GM18868 (cell line): ENCODE results near the gene PSMD14.
"Not testable (repeated sequence)": the region's sequence is repeated elsewhere in the genome, so short reads cannot be mapped to it uniquely, and the experiment has no call there.

Experiments used
- ATAC-seq: cut with Tn5 transposase; IDR thresholded peaks from one replicate; pipeline ENCODE4 v1.9.1; 2021; ENCODE audit warnings: mild to moderate bottlenecking, moderate library complexity; ENCODE audit not compliant: unreplicated experiment

PSMD14 gene

DNA sequence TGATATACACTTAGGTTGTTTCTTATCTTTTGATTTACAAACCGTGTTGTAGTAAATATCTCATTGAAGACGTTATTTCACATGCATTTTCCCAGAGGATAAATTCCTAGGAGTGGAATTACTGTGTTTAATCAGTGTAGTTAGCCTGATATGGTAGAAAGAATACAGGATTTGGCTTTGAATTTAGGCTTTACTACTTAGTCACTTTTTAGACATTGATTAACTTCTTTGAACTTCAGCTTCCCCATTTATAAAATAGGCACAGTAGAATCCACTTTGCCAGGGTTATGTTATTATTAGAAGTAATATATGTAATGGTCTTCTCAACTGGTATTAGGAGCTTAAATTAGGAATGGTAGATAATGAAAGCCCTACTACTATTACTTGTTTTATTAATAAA, 27.4 kb downstream of the PSMD14 start:
- ATAC-seq, result no peak

DNA sequence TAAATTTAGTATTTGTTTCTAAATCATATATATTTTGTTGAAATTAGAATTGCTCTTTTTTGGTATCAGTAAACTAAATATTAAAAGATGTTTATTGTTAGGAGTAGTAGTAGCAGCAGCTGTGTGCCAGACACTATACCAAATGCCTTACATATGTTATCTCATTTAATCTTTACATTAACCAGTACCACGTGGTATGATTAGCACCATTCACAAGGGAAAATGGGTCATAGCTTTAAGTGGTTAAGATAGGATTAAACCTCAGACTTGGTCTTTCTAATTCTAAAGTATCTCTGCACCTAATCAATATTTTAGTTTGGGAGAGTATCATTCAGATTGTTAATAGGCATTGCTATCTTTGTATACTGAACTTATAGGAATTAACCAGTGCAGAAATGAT, 29.0 kb downstream of the PSMD14 start:
- no peak for ATAC-seq

DNA sequence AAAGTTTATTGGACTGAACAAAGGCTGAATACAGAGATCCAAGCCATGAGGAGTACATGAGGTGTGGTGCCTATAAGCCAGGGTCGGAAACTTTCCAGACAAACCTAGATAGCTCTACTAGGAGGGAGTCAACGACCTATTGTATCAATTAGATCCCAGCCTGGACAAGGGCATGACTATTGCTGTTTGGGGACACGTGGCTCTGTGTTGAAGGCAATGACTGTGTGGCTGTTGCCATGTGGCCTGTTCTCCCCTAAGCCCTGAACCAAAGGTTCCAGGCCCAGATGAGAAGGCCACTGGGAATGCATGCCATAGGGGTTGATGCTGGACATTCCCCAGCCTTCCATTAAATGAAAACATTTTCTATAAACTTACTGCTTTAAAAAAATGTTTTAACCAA, 31.3 kb downstream of the PSMD14 start:
- not testable (repeated sequence) for ATAC-seq

DNA sequence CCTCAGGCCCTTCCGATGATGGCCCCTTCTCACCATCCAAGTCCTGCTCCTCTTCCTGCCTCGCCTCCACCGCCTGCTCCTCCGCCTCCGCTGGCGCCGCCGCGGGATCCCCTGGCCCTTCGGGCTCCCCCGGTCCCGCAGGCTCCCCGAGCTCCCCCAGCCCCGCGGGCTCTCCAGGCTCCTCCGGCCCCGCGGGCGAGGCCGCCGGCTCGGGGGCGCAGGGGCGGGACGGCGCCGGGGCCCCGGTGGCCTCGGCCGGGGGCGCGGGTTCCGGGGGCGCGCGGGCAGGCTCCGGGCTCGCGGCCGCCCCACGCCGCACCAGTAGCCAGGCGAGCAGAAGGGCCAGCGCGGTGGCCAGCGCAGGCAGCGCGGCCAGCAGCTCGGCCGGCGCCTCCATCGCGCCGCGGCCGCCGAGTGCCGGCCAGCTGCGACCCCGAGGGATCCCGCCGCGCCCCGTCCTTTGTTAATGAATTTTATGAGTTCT, 32.7 kb downstream of the PSMD14 start:
- not testable (repeated sequence) for ATAC-seq

DNA sequence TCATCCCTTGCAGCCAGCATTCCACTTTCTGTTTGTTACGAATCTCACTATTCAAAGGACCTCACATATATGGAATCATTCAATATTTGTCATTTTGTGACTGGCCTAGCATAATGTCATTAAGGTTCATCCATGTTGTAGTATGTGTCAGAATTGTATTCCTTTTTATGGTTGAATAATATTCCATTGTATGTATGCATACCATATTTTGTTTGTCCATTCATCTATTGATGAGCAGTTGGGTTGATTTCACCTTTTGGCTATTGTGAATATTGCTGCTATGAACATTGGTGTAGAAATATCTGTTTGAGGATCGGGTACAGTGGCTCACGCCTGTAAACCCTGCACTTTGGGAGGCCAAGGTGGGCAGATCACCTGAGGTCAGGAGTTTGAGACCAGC, 35.0 kb downstream of the PSMD14 start:
- ATAC-seq, result no peak

DNA sequence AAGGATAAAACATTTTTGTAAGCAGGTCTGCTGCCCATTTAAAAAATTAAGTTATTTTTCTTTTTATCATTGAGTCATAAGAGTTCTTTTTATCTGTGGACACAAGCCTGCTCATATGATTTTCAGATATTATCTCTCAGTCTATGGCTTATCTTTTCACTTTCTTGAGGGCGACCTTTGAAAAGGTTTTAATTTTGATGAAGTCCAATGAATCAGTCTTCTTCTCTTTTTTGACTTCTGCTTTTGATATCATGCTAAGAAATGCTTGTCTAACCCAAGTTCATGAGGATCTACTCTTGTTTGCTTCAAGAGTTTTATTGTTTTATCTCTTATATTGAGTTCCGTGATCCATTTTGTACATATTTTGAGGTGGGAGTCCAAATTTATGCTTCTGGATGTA, 36.5 kb downstream of the PSMD14 start:
- ATAC-seq, result no peak

DNA sequence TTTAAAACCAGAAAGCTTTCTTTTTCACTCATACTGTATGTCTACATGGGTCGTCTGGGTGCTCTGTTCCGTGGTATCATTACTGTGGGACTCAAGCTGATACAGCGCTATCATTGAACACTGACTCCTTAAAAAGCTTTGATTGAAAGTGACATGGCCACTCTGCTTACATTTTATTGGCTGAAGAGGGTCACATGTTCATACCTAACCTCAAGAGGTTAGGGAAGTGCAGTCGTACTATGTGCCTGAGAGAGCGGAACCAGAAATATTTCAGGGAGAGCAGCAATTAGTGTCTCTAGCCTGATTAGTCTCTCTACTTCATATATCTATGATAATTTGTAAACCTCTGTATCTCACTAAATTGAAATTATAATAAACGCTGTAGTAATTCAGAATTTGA, 43.5 kb downstream of the PSMD14 start:
- ATAC-seq, result no peak

DNA sequence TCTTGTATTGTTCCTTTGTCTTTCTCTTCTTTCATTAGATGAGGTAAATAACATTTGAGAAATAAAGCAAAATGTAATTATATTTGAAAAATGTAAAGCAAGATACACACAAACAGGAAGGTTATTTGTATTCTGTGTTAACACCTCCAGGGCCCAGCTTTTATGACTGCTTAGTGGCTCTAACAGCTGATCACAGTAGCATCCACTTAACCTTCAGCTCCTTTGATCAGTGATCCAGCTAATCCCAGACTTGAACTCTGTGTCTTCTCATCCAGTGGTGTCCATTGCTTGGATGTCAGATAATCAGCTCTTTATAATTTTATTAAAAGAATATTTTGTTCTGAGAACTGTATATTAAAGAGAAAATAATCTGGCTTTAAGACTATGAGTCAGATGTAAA, 44.5 kb downstream of the PSMD14 start:
- peak; percentile 35 for ATAC-seq

DNA sequence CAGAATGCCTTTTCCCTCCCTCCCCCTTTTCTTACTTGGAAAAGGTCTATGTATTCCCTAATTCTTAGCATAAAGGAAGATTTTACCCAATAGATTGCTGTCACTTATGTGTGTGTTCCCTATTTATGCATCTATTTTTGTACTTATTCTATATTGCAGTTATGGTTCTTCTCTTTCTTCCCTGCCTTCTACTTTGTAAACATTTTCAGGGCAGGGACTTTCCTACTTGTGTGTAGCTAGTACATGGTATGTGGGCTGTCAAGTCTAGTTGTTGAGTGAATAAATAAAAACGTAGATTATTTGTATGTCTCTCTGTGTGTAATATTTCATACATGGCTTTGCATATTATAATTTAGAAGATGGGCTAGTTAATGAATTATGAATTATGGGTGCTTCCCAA, 45.3 kb downstream of the PSMD14 start:
- ATAC-seq, result peak; percentile 67

DNA sequence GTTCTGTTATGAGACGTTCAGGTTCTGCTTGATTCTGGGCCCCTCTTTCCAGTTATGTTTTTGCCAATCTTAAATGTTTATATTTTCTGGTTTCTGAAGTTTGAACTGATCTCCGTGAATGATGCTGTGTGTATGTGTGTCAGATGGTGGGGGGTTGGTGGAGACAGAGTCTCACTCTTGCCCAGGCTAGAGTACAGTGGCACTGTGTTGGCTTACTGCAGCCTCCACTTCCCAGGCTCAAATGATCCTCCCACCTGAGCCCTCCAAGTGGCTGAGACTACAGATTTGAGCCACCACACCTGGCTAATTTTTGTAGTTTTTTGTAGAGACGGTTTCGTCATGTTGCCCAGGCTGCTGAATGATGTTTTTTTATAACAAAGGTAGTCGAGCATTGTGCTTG, 45.9 kb downstream of the PSMD14 start:
- no peak for ATAC-seq

DNA sequence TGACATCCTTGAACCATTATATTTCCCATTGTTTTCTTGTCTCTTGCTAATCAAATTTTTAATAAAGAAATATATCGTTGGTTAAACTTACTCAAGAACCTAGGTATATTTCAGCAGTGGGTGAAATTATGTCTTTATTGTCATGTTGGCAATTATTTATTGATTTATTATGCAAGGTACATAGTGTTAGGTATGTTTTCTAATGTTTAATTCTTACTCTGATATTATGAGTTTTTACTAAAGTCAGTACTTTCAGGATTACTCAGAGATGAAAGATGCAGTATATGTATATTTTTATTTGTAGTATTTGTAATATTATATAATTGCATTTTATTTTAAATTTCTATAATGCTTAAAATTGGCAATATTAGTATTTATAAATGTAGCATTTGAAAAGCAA, 46.9 kb downstream of the PSMD14 start:
- no peak for ATAC-seq

DNA sequence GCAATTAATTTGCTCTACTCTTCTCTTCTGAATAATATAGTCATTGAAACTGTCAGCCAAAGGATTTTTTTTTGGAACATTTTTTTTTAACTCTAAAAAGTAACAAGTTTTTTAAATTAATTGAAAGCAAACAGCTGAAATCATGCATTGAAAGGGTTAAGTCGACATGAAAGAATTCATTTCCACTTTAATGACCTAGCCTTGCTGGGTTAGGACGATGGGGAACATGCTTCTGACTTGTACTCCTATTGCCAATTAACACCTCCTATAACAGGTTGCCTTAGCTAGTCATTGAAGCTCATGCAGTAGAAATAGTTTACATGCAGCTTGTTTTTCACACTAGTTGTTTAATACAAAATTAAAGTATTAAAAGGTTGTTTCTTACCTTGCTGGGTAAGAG, 47.8 kb downstream of the PSMD14 start:
- no peak for ATAC-seq

DNA sequence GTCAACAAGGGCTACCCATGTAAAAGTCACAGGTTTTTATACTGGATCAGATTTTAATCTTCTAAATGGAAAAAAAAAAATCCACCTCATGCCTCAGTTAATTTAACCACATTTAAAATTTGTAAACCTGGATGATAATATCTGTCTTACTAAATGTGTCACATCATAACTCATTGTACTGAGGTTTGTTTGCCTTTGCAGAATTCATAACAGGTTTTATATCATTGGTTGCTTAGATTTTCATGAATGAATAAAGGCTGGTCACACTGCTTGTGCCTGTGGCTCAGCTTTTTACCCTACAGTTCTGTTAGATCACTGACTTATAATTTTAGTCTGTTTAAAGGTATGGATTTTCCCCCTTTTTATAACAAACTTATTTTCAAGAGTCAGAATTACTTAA, 48.9 kb downstream of the PSMD14 start:
- ATAC-seq, result no peak

DNA sequence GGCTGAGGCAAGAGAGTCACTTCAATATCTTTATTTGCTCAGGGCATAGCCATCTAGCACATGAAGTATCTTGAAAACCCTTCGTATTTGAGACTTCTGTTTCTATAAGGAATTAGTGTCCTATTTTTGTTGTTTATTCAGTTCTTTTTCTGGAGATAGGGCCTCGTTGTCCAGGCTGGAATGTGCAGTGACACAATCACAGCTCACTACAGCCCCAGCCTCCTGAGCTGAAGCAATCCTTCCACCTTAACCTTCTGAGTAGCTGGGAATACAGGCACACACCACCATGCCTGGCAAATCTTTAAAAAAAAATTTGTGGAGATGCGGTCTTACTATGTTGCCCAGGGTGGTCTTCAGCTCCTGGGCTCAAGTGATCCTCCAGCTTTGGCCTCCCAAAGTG, 50.6 kb downstream of the PSMD14 start:
- no peak for ATAC-seq

DNA sequence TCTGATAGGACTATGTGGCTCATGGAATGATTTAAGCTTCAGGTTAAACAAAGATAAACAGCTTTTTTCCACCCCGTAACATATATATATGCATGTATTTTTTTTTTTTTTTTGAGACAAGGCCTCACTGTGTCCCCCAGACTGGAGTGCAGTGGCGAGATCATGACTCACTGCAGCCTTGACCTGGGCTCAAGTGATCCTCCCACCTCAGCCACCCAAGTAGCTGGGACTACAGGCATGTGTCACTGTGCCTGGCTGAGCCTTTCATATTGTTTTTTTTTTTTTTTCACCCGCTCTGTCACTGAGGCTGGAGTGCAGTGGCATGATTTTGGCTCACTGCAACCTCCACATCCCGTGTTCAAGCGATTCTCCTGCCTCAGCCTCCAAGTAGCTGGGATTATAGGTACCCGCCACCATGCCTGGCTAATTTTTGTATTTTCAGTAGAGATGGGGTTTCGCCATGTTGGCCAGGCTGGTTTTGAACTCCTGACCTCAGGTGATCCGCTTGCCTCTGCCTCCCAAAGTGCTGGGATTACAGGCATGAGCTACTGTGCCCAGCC, 52.0 kb downstream of the PSMD14 start:
- ATAC-seq, result not testable (repeated sequence)

DNA sequence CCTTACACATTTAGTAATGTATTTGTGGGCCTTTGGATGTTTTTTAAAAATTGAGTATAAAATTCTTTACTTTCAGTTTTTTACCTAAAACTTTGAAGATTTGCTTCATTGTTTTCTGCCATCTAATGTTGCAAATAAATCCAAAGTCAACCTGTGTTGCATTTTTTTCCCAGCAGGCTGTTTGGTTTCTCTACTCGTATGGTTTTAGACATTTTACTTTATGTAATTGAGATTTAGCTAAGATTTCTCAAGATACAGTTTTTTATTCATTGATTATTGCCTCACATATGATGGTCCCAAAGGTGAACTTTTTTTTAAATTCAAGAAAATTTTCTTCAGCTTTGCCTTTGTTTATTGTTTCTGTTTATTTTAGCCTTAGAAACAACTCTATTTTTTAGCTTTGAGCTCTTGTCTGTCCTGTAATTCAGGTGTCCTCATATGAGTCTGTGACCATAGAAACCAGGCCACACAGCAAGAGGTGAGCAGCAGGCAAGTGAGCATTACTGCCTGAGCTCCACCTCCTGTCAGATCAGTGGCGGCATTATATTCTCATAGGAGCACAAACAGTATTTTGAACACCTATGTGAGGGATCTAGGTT, 54.4 kb downstream of the PSMD14 start:
- no peak for ATAC-seq

DNA sequence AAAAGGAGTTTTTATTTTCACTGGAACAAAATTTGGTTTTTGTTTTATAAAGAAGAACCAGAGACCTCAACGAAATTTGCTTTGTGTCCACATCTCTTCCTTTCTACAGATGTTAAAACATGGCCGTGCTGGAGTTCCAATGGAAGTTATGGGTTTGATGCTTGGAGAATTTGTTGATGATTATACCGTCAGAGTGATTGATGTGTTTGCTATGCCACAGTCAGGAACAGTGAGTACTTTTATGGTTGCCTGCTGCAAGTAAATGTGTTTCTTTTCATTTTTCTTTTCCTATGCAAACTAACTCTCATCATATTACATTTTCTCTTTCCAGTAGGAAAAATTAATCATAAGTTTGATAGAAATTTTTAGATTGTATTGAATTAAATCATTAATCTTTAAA, 59.5 kb downstream of the PSMD14 start:
- ATAC-seq, result no peak

DNA sequence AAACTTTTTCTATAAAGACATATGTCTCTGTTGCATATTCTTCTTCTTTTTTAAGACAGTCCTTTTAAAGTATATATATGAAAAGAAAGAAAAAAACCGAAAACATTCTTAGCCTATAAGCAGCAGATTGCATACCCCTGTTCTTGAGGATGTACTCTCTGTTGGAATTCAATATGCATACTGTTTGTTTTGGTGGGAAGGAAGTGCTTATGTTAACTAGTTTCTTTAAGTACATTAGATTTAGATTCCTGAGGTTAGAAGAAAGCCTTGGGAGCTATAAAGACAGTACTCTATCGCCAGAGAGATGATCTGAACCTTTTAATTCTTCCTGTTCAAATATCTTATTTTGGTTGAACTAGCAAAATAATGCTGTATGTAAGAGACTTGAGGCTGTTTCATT, 61.1 kb downstream of the PSMD14 start:
- no peak for ATAC-seq

DNA sequence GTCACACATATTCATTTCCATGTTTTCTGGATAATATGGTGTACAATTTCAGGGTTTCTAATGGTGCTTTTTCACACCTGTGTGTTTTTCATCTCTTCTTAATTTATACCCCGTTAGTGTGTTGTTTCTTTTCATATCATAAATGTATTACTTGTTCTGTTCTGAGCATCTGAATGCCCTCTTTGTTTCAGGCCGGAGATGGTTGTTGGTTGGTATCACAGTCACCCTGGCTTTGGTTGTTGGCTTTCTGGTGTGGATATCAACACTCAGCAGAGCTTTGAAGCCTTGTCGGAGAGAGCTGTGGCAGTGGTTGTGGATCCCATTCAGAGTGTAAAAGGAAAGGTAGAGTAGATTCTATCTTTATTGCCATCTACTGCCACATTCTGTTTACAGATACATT, 62.8 kb downstream of the PSMD14 start:
- no peak for ATAC-seq

DNA sequence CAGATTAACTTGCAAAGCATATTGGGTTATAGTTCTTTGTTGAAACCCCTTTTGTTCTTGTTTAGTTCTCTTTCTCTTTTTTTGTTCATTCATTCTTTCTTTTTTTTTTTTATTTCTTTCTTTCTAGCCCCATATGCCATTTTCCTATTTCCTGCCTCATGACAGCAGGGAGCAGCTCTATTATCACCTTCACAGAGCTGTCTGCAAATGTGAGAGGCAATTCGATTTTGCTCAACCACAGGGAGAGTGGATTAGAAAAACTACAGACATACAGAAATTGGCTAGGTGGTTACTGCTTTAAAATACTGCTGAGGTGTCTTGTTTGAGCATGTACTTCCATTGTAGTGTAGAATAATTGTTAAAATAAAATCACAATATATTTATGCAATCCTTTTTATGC, 63.6 kb downstream of the PSMD14 start:
- ATAC-seq, result no peak

DNA sequence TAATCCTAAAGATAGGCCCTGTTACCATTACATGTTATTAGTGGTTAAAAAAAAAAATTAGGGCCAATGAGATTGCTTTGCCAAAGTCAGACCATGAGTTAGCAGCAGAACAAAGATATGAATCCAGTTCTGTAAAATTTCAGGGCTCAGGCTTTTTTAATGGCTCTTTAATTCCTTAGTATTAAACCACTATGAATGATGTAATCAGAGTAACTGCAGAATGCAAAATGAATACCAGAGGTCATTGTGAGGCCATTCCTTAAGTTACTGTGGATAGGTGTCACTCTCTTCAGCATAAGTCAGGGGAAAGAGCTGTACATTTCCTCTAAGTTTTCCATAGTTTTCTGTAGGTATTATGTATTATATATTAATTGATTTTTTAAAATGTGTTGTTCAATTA, 65.7 kb downstream of the PSMD14 start:
- no peak for ATAC-seq

DNA sequence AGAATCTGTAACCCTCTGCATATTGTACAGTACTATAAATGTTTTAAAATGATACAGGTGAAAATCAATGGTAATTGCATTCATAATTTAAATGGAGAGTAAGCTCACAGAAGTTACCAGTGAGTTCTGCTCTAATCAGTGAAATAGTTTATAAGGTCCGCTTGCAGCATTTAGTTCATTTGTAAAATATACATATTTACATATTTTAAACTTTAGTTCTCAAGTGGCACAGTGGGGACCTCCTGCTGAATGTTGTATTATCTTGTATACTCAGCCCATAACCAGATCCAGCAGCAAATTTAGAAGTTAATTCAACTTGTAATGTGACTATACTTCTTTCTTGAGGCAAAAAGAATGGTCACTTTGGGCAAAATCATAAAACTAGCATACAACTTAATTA, 66.2 kb downstream of the PSMD14 start:
- ATAC-seq, result no peak

DNA sequence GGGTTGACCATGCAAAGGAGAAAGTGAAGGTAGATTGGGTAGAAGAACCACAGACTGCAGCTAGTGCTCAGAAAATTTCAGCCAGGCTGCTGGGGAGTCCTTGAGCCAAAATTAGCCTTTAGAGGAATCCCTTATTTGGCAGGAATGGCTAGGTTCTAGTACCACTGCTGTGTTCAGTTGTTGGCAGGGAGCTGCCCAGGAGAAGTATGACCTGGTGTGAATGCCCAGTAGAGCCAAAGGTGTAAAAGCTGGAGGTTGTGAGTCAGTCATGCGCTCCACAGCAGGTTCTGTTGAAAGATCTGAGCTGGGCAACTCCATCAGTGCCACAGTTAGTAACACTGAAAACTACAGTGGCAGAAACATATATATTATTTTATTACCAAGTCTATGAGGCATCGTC, 71.5 kb downstream of the PSMD14 start:
- ATAC-seq, result no peak
